ENCODE measurements around the gene KIAA0319L.

- TF ChIP-seq CTCF (IDR thresholded peaks at IDR 0.05; ENCODE audit: low read depth, low read length, poor library complexity, severe bottlenecking) (no peak), EZH2phosphoT487 (IDR thresholded peaks at IDR 0.05; ENCODE audit: borderline replicate concordance, low read length) (no peak)
Measured at GRCh38 chr1:35466120-35466519, 91.1 kb downstream of the KIAA0319L start.

Measured in DOHH2 (cell line).